ENCODE results near the gene WWOX.
"Not testable (repeated sequence)": the region's sequence is repeated elsewhere in the genome, so short reads cannot be mapped to it uniquely, and the experiment has no call there.

The WWOX gene

DNA sequence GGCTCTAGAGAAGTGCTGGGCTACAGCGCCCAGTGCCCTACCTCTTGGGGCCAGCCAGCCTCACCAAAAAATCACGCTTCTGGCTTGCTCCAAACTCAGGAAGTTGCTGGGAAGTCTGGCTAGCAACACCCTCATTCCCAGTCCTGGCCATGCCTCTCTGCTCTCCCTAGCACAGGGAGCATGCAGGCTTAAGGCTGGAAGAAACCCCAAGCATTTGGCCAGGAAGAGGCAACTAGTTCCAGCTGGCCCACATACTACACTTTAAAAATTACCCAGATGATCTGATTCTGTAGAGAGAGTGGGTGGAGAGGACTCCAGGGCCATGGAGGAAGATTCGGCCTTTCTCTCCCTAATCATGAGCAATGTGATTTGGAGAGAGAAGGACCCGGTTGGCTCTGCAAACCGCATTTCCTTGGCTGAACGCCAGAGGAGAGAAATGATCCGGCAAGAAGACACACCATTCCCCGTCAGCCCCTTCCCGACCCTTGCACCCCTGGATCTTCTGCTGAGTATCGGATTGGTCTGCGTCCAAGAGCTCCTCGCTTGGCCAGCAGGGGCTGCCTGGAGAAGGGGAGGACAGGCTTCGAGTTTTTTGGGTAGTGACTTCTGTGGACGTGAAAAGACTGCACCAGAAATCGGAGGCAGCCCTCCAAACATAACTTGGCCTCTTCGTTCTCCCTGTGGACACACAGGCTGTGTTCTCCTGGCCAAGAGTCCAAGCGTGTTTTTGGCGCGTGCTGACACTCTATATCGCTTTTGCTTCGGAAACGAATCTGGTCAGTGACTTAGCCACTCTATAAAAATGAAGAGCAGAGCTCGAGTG, 406.3 kb downstream of the WWOX start:
- no peak for DNase-seq

DNA sequence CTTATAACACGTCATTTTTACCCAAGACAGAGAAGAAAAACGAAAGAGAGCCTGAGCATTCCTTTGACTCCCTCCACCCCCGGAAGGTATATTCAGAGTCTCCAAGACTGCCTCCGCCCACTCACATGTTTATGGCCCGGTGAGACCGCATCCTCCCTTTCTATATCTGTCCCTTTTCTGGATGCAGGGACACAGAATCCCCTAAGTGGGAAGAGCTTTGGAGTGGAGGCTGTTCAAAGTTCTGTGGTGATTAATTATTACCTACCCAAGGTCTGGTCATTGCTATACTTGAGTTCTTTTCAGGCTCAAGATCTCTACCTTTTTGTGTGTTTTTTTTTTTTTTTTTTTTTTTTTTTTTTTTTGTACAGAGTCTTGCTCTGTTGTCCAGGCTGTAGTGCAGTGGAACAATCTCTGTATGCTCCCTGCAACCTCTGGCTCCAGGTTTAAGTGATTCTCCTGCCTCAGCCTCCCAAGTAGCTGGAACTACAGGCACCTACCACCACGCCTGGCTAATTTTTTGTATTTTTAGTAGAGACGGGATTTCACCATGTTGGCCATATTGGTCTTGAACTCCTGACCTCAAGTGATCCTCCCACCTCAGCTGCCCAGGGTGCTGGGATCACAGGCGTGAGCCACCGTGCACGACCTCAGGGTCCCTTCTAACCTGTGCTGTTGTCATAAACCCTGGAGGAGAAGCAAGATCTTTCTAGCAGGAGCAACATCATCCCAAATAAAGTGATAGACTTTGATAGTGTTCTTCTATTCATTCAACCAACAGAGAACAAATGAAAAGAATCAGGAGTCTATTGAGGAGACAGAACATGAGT, 407.1 kb downstream of the WWOX start:
- DNase-seq = no peak

DNA sequence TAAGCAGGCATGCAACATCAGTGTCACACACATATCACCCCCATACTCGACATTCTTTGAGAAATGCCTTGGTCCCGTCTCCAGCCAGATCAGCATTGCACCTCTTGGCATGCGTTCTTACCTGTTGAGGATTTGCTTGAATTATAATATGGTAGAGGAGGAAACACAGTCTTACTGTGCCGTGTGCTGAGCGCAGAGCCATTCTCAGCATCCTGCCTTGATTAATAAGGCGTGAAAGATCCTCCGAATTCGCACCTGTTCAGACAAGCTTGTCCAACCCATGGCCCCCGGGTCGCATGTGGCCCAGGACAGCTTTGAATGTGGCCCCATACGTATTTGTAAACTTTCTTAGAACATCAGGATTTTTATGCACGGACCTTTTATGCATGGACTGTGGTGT, 408.1 kb downstream of the WWOX start:
- DNase-seq = no peak

DNA sequence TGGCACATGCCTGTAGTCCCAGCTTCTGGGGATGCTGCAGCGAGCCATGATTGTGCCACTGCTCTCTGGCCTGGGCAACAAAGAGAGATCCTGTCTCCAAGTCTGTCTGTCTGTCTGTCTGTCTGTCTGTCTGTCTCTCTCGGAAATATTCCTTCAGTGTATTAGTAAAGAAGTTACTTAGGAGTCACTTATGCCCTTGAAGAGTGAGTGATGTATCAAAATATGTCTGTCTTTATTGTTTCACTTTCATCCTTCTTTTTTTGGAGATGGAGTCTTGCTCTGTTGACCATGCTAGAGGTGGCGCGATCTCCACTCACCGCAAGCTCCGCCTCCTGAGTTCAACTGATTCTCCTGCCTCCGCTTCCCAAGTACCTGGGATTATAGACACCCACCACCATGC, 410.5 kb downstream of the WWOX start:
- no peak for DNase-seq

DNA sequence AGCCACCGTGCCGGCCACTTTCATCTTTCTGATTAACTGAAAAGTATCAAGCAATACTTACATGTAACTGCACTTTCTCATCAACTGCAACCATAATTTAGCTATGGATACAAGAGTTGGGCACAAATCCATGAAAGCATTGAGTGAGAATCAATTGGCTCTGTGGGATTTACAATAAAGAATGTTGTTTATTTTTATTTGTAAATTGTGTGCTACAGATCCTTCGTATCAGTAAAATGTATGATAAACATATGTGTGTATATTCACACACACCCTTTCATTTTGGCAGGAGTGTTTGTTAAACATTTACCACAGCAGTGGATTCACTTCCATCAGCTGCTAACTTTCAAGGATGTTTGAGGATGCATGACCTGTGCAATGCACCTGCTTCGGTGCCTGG, 411.0 kb downstream of the WWOX start:
- no peak for DNase-seq

DNA sequence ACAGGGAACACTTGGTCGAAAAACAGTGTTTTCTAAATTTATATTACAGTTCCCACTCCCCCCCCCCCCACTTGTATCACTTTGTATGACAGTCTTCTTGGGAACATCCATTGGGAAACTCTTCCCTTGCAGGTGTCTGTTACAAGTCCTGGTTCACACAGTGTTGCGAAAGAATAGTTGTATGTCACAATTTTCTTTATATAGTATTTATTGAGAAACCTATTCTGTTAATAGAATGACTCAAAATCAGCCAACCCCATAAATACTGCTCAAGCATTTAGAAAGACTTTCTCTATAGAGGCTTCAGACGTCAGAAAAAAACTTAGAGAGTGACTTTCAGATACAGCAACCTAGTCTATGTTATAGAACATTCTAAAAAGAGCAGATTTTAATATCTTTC, 414.4 kb downstream of the WWOX start:
- DNase-seq = no peak

DNA sequence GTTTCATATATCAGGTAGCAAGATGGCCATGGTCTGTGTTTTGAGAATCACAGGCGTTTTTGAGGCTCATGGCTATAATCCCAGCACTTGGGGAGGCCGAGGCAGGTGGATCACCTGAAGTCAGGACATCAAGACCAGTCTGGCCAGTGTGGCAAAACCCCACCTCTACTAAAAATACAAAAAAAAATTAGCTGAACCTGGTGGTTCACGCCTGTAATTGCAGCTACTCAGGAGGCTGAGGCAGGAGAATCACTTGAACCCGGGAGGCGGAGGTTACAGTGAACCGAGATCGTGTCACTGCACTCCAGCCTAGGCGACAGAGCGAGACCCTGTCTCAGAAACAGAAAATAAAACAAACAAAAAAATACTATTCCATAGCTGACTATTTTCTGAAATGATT, 415.4 kb downstream of the WWOX start:
- DNase-seq = not testable (repeated sequence)

DNA sequence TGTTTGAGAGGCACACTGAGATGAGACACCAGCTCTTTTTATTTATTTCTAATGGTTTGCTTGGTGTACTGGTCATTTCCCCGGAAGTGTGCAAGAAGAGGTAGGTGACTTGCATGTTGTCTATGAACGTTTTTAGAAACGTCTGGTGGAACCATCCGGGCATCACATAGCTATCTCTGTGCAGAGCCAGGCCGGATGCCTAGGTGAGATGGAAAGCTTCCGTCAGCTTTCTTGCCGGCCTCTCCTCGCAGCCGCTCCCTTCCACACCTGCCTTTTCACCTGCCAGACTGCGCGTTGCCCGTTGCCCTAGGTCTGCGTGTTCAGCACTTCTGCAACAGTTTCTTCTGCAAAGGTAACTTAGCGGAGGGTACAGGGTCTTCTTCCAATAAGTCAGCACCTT, 416.0 kb downstream of the WWOX start:
- DNase-seq = no peak

DNA sequence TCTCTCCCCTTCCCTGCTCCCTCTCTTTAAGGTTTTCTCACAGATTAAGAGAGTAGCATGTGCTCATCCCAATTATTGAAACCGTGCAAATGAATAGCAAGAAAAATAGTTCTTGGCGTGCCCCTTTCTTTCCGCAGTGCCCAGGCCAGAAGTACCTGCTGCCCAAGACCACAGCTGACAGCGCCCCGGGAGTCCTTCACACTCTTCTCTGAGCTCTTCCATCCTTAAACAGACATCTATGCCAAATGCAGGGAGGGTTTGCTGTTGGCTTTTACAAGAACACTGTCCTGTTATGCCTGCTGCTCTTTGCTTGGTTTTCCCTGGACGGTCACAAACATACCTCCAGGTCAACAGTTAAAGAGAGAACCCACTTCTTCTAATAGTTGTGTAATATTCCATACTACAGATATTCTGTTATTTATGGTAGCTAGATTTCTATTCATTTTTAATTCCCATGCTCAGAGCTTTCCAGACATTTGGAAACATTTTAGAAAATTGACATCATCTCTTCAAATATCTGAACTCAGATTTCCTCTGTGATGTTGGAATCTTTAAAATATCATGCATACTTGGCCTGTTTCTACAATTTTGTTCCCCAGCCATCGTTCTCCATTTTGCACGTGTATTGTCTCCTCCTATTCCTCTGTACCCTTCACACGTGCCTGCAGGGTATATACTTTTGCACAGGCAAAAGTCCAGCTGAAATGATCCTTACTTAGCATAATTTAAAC, 416.7 kb downstream of the WWOX start:
- DNase-seq = no peak

DNA sequence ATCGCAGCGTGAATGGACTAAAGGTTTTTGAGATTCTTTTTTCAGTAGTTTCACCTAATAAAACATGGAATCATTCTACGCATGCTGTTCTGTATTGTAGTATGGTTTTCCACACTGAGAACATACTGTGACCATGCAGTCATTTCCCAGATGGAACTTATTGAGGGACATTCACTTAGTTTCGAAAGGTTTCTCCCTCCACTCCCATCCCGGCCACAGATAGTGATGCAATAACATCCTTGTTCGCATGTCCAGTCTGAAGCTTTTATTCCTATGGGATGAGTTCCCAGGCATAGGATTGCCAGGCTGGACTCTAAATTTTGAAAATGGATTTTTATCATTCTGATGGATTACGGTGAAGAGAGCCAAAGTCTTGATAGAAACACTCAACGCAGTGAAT, 420.4 kb downstream of the WWOX start:
- DNase-seq = no peak

DNA sequence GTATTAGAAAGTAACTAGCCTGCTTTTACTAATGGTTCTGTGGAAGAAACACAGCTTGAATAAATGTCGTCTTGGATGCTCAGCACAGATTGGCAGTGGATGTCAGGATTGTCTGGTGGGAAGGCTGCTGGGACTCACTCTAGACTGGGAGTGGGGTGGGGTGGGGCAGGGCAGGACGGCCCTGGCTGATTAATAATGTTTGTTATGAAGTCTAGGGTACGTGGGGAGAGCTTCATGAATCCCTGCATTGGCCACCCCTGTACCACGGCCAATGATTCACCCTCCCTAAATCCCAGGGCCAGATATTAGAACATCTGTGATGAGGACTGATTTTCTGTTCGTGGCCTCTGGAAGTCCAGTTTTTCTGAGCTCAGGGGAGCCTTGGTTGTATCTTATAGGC, 421.0 kb downstream of the WWOX start:
- no peak for DNase-seq

DNA sequence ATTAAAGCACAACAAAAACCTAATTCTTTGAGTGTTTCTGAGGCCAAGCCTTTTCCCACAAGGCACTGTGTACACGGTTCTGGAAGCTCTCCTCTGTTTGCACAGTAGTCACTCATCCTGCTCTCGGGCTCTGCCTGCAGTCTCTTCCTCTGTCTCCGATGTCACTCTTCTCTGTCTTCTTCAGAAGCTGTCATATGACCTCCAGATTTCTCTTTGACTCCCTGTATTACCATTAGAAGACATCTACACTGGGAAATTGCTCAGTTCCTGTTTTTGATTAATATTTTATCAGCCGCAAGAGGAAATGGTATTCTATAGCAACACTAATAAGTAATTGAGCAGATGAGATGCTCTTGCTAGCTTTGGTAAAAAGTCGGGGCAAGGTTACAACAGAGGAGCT, 422.9 kb downstream of the WWOX start:
- no peak for DNase-seq

DNA sequence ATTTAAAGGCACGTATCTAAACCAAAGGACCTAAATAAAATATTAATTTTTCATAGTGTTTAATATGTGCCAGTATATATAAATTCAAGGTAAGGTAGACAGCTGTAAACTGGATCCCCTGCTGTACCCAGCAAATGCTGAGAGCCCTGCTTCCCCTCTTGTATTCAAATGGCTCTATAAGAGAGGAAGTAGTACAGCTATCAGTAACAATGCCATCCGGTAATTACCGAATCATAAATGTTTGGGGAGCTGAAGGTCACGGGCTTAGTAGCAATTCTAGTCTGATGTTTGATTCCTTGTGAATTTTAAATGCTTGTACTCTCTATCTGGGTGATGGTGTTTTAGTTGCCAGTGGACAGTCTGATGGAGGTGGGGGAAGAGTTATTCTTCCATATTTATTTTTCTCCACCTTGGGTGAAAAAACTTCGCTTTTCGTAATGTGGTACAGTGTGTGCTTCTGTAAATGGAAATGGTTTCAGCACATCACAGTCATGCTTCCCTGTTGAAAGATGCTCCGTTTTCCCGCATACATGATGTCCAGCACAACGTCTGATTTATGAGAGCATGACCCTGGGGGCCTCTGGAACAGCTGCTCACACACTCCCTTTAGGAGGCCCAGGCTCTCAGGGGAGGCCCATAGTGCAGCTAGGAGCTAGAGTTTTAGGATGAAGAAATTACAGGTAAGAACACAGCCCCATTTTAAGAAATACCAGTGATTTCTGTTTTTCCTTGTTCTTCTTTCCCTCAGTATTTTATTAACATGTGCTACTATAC, 423.9 kb downstream of the WWOX start:
- DNase-seq = no peak

DNA sequence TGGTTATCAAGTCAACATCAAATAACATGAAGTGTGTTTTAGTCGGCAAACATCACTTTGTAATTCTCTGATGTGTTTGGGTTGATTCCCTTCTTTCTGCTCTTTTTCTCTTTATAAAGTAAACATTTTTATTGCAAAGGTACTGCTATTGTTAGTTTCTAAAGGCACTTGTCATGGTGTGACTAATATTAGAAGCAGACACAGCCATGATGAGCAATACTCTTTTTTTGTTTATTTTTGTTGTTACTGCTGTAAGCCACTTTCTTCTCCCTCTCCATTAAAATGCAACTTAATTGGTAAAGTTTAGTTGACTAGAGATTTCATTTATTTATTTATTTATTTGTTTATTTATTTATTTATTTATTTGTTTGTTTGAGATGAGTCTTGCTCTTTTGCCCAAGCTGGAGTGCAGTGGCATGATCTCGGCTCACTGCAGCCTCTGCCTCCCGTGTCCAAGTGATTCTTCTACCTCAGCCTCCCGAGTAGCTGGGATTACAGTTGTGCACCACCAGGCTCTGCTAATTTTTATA, 424.7 kb downstream of the WWOX start:
- DNase-seq = no peak

DNA sequence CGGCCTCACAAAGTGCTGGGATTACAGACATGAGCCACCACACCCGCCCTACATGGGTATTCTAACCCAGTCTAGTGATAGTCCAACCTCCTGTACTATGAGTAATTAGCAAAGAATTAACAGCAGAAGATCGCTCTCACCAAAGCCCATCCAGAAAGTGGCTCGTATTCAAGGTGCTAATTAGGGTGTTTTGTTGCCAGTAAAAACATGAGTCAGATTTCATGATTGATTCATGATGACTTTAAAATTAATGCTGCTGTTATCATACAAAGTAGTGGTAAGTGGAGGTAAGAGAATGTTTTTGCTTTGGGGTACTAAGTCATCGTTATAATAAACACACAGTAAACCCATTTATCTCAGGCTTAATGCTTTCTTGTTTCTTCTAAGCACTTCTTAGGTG, 428.8 kb downstream of the WWOX start:
- no peak for DNase-seq

DNA sequence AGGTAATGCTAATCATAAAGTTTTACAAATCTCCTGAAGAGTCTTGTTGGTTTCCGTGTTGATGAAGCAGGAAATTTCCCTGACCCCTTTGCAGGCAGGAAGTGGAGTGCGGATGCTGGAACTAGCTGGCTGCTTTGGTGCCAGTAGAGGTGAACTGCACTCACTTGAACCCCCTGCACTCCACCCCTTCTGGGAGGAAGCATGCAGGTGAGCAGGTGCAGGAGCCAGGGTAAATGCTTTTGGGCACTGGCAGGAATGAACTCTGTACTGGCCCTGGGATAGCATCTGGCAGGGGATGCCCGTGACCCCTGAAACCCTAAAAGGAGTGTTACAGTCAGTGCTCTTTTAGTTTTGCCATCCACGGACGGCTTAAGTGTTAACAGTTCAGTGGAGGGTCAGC, 430.4 kb downstream of the WWOX start:
- DNase-seq = no peak

DNA sequence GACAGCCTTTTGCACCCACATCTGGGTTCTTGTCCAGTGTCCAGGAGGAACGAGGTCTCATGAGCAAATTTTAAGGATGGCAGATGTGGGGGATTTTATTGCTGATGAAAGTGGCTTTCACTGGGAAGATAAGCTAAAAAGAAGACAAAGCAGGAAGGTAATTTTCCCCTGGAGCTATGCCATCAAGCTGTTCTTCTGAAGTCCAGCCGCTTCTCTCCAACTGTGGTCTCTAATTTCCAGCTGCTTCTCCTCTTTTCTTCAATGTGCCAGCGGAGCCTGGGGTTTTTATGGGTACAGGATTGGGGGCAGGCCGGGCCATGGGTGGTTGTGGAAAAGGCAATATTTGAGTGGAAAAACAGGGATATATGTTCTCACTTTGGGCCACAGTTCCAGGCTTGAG, 430.8 kb downstream of the WWOX start:
- DNase-seq = no peak

DNA sequence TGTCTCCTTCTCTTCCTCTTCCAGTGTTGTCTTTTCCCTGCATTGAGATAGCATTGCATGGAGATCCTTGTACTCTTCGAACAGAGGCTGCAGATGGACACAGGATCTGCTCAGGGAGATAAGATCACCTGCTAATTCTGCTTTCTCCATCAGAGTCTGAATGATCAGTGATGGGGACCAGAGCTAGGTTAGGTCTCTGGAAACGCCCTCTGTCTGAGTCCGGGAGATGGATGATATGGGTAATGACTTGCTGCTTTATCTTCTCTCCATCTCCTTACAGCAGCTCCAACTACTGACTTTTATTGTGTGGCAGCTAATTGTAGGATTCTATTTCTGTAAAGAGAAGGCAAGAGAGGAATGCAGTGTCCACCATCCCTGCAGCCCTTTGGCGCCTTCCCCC, 435.6 kb downstream of the WWOX start:
- DNase-seq = no peak

DNA sequence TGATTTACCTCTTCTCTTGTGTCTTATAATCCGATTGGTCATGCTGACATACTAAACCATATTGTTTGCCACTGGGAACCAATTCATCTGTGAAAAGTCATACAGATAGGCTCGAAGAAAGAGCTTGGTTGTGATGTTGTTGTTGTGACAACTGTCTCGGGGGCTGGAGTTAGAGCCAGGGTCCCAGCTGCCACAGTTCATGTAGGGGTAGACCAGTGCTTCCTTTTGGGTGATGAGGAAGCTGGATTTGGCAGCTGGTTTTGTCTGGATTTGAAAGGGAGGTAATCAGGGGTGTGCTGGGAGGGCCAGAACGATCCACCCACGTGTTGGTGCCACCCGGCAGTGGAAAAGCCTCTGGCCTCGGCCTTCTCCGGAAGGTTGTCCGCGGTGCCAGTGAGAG, 438.1 kb downstream of the WWOX start:
- DNase-seq = no peak

DNA sequence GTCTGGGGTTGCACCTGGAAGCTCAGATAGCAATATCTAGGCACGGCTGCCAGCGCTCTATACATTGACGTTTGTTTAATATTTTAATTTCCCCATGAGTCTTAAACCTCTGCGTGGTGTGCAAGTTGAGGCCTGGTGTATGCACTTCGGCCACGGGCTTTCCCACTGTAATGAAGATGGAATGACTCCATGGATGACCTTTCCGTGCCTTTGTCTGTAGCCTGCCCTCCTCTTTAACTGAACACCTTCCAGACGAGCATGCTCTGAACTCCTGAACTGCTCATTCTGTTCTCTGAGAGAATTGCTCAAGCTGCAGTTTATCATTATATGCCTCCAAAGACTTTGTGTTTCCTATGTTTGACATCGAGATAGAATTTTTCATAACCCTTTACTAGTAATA, 438.8 kb downstream of the WWOX start:
- DNase-seq = no peak

DNA sequence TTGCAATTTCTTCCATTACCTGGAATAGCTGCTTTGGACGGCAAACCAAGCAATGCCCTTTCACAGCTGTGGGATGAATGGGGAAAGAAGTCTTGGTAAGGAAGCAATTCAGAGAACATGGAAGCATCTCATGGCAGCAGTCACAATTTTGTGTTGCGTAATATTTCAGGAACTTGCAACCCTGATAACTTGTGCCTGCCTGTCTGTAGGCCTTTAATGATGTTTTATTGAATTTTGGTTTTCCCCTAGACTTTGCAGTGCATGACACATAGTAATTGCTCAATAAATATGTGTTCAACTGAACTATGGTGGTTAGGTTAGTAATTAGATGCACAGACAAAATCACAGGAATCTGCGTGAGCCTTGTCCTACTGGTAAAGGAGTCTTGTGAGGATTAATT, 439.5 kb downstream of the WWOX start:
- DNase-seq = no peak

DNA sequence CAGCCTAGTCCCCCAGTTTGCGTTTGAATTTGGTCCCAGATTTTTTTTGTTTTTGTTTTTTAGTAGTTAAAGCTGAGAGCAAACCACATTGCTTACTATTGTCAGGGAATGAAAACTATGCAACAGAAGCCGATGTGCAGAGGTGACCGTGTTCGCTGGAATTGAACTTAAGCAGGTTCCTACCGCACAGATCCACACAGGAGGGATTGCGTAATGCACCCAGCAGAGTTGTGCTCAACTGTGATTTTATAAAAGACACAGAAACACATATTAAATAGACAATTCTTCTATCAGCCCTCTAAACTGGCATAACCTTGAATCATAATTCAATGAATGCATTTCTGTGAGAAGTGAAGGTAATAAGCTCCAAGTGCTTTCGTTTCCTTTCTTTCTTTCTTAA, 443.0 kb downstream of the WWOX start:
- no peak for DNase-seq

DNA sequence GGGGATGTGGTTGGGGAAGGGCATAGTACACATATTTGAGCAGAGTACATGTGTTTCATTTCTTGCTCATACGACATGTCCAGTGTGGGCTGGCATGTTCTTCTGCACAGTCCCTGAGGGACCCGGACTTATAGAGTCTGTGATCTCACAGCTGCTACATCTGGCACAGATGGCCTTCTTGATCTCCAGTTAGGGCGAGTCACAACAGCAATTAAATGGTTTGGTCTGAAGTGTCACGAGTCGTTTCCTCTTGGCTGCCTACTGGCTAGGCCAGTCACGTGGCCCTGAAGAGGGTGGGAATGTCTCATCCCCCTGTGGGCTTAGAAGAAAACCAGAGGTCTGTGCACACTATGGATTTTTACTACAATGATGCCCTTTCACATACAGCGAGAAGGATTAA, 443.6 kb downstream of the WWOX start:
- no peak for DNase-seq

Data from T-helper 1 cell (primary cell).